Stimulated activated effector memory CD8-positive, alpha-beta T cell treated with anti-CD3 and anti-CD28 coated beads, Interleukin-12 subunit alpha, Interleukin-12 subunit beta, amount 100 ng/mL, for 72 hours (primary cell): Measurements from ENCODE around the gene CCDC8.

Experiments used
- ATAC-seq: fragments of 150-1000 bp; cut with Tn5 transposase; 2 replicates; pipeline ENCODE4 v1.10.0; 2021
- DNase-seq, 2 donors: peaks; one replicate each; pipeline ENCODE4 v3.0.0; 2021 to 2022; ENCODE audit warnings: low spot score in 2 of 2
- H3K27ac Mint-ChIP-seq: one replicate; pipeline ENCODE4 v1.8.0; 2022; ENCODE audit warnings: mild to moderate bottlenecking, mixed read lengths
- H3K36me3 Mint-ChIP-seq: one replicate; pipeline ENCODE4 v1.8.0; 2022; ENCODE audit warnings: mild to moderate bottlenecking, mixed read lengths
- H3K4me1 Mint-ChIP-seq: one replicate; pipeline ENCODE4 v1.8.0; 2022; ENCODE audit warnings: mixed read lengths
- H3K4me3 Mint-ChIP-seq: one replicate; pipeline ENCODE4 v1.8.0; 2022; ENCODE audit warnings: mild to moderate bottlenecking, mixed read lengths
- H3K9me3 Mint-ChIP-seq: one replicate; pipeline ENCODE4 v1.8.0; 2022; ENCODE audit warnings: mixed read lengths

The CCDC8 gene

DNA sequence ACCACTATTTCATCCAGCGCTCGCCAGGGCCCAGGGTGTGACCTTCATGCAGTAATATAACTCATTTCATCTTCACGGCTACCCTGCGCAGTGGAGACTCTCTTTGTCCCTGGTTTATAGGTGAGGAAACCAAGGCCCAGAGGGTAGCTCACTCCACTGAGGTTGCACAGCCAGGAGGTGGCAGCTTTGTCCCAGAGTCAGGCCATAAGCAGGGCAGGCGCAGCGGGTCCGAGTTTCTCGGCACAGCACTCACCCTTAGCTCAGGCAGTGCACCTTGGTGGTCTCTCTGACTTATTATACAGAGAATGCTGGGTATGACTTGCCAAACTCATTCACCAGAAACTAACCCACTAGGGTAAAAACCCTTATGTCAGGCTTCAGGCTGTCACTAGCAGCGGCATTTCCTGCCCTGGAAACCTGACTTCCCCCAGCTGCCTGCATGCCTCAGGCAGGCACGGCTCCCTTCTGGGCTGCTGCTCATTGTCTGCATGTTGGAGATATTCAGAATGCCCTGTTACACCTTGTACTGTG is 41.9 kb downstream of the CCDC8 start:
- no peaks in the 10 kb centered on the region for H3K9me3 Mint-ChIP-seq
- peak overlapping the region; percentile 65 for H3K27ac Mint-ChIP-seq
- H3K4me1 Mint-ChIP-seq = peaks cover 48% of the 10 kb centered on the region
- peaks cover 17% of the 10 kb centered on the region for H3K36me3 Mint-ChIP-seq
- ATAC-seq = peak; percentile 80
- no peak overlapping the region for H3K4me3 Mint-ChIP-seq
- DNase-seq = no peak

DNA sequence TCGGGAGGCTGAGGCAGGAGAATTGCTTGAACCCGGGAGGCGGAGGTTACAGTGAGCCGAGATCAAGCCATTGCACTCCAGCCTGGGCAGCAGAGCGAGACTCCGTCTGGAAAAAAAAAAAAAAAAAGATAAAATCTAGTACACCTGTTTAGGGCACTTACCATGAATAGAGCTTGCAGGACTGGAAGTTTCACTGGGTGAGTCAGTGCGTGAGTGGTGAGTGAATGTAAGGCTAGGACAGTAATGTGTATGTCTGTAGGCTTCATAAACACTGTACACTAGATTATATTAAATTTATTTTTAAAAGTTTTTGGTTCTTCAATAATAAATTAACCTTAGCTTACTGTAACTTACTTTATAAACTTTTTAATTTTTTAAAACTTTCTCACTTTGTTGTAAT is 43.5 kb downstream of the CCDC8 start:
- DNase-seq (no peak), ATAC-seq (peak; percentile 67)
- H3K9me3 Mint-ChIP-seq = no peaks in the 10 kb centered on the region
- no peak overlapping the region for H3K4me3 Mint-ChIP-seq
- H3K36me3 Mint-ChIP-seq = peaks cover 19% of the 10 kb centered on the region
- H3K27ac Mint-ChIP-seq = no peak overlapping the region
- peaks cover 49% of the 10 kb centered on the region for H3K4me1 Mint-ChIP-seq

DNA sequence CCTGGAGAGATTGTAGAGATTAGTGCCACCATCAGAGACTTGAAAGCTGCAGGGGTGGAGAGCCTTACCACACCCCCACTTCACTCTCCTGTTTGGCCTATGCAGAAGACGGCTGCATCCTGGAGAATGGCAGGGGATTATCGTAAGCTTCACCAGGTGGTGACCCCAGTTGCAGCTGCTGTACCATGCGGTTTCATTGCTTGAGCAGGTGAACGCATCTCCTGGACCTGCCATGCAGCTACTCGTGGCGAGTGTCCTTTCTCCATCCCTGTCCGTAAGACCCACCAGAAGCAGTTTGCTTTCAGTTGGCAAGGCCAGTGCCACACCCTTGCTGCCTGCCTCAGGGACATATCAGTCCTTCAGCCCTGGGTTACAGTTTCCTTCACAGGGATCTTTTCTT is 45.2 kb downstream of the CCDC8 start:
- DNase-seq (no peak), ATAC-seq (no peak)
- Mint-ChIP-seq H3K27ac (no peak overlapping the region), H3K4me1 (peaks cover 58% of the 10 kb centered on the region), H3K4me3 (no peak overlapping the region), H3K36me3 (peaks cover 32% of the 10 kb centered on the region), H3K9me3 (no peaks in the 10 kb centered on the region)

DNA sequence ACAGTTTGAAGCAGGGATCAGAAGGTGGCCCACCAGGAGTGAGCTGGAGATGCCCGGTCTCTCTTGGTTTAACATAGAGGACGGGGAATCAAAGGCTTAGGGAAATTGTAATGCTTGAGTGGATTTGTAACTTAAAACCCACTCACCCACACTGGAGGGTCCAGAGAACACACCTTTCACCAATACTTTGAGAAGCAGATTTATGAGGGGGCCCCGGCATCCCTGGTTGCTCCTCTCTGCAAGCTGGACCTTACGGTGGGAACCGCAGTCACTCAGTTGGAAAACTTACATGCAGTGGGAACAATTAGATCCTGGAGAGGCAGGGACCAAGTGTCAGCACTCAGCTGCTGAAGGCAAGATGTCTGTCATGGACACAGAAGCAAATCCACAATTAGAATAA is 45.9 kb downstream of the CCDC8 start:
- Mint-ChIP-seq H3K4me3 (no peak overlapping the region), H3K27ac (peak overlapping the region; percentile 32), H3K36me3 (peaks cover 33% of the 10 kb centered on the region), H3K4me1 (peaks cover 57% of the 10 kb centered on the region), H3K9me3 (no peaks in the 10 kb centered on the region)
- no peak for ATAC-seq
- no peak for DNase-seq

DNA sequence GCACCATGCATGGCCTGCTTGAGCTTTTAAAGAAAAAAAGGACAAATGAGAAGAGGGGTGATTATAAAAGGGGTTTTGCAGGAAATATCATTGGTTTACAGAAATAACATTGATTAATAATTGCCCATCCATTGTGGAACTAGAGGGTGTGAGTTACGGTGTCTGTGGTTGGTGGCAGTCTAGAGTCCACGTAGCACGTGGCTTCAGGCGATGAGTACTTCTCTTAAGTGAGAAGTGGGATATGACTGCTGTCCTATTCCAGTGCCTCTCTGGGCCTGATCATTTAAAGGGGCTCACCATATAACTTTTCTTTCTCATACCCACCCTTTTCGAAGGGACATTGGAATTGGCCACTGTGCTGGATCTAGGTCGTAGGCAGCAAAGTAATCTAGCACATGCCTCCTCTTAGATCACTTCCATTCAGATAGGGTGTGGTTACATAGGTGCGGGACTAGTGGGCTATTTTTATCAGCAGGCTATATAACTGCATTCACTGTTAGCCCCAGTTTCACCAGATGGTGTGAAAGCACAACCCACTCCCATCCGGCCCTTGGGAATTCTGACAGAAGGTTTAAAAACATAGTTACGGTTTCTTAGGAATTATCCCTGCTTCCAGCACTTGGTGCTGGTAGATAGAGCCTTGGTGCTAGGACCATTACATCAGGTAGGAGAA is 46.6 kb downstream of the CCDC8 start:
- Mint-ChIP-seq H3K9me3 (no peaks in the 10 kb centered on the region), H3K27ac (peak overlapping the region; percentile 32), H3K4me1 (peaks cover 55% of the 10 kb centered on the region), H3K36me3 (peaks cover 40% of the 10 kb centered on the region), H3K4me3 (no peak overlapping the region)
- DNase-seq (no peak), ATAC-seq (peak; percentile 59)

DNA sequence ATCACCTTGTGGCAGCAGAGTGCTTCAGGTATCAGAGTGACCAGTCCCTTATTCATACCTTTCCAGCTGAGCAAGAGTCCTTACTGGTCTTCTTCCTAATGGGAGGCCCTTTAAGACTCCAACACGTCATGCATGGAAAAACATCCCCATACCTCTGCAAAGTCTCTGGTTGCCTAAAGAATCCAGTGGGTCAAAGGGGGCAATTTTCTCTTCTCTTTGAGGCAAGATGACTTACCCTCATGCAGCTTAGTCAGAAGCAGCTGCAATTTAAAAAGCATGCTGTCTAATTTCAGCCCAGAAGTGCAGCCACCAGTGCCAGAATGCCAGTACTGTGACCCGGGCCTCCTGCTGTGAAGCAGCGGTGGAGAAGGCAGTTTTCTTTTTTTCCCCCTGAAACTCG is 47.8 kb downstream of the CCDC8 start:
- H3K4me3 Mint-ChIP-seq = no peak overlapping the region
- peak overlapping the region; percentile 32 for H3K27ac Mint-ChIP-seq
- H3K36me3 Mint-ChIP-seq = peaks cover 42% of the 10 kb centered on the region
- no peaks in the 10 kb centered on the region for H3K9me3 Mint-ChIP-seq
- peaks cover 45% of the 10 kb centered on the region for H3K4me1 Mint-ChIP-seq
- ATAC-seq (no peak), DNase-seq (no peak)

DNA sequence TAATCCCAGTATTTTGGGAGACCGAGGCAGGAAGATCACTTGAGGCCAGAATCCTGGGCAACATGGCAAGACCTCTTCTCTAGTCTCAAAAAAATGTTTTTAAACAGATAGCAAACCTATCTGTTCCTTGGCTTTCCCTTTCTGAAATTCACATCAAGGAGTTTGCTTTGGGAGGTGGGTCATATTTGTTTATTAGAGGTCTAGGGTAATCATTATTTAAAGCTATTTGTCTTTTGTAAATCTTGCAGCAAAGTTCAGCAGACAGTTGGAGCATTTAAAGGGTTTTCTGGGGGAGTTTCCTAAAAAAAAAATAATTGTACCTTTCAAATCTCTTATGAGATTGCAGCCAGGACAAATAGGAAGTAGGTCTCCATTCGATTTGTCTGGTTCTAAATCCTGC is 49.0 kb downstream of the CCDC8 start:
- H3K27ac Mint-ChIP-seq = no peak overlapping the region

DNA sequence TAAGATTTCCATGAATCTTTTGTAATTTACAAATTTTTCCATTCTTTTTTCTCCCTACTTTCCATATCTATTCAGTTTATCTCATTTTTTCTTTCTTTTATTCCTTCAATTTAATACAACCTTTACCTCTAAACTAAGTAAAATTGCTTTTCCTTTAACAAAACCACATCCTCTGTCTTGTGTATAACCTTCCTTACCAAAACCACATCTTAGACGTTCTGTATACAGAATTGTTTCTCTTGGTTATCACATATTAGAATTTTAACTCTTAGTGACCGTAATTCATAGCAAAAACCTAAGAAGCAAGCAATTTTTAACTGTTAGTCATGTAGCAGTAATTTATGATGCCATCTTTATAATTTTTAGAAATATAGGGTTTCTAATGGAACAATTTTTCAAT is 51.4 kb downstream of the CCDC8 start:
- Mint-ChIP-seq H3K4me1 (peaks cover 46% of the 10 kb centered on the region), H3K27ac (peak overlapping the region; percentile 18), H3K9me3 (no peaks in the 10 kb centered on the region), H3K4me3 (peak overlapping the region; percentile 45), H3K36me3 (peaks cover 72% of the 10 kb centered on the region)
- no peak for DNase-seq
- peak; percentile 73 for ATAC-seq

More for the DNA sequence above, 49.0 kb downstream of the CCDC8 start:
- H3K9me3 Mint-ChIP-seq = no peaks in the 10 kb centered on the region
- peaks cover 42% of the 10 kb centered on the region for H3K4me1 Mint-ChIP-seq
- no peak overlapping the region for H3K4me3 Mint-ChIP-seq
- H3K36me3 Mint-ChIP-seq = peaks cover 51% of the 10 kb centered on the region
- no peak for DNase-seq
- no peak for ATAC-seq
